H1 (cell line): ENCODE measurements around the gene DRC7. TPM values are rescaled to one million over a fixed set of nuclear protein-coding genes. Genes with fewer than 3 reads are reported as not detected.

Experiments used
- CTCF ChIA-PET: fragments of 300-600 bp; sonication (Branson Sonifier 250); formaldehyde crosslinking; loops from one replicate; lab custom pipeline; 2021; ENCODE audit not compliant: partially characterized antibody; lab: Charles Lee
- POLR2A ChIA-PET: fragments of 300-600 bp; sonication (Branson Sonifier 250); formaldehyde crosslinking; loops from one replicate; lab custom pipeline; 2021; ENCODE audit warnings: inconsistent platforms; ENCODE audit not compliant: partially characterized antibody; lab: Charles Lee
- DNase-seq, 2 experiments: peaks; one replicate each; pipeline versions ENCODE4 v3.0.0 to v3.0.0-alpha.2; 2010 to 2022; ENCODE audit warnings: low spot score in 2 of 2, low read depth in 1 of 2, mixed read lengths in 1 of 2
- FAIRE-seq: peaks from 2 replicates; lab custom pipeline; 2011; peaks lifted over from hg19 to GRCh38; lab: Jason Lieb, UNC
- H2AFZ ChIP-seq: 2 replicates; pipeline ENCODE4 v1.8.1; 2012; ENCODE audit warnings: low read length, inconsistent platforms
- H2AK5ac ChIP-seq: 2 replicates; pipeline ENCODE4 v1.6.1; 2013; ENCODE audit warnings: low read depth, low read length
- H2BK120ac ChIP-seq: replicated peaks from 2 replicates; pipeline ENCODE3; 2013; ENCODE audit warnings: low read depth, low read length, inconsistent platforms
- H2BK12ac ChIP-seq: 2 replicates; pipeline ENCODE4 v1.6.1; 2013; ENCODE audit warnings: low read depth, low read length
- H2BK15ac ChIP-seq: 2 replicates; pipeline ENCODE4 v1.6.1; 2013; ENCODE audit warnings: low read length
- H2BK20ac ChIP-seq: 2 replicates; pipeline ENCODE4 v1.6.1; 2013; ENCODE audit warnings: low read length
- H2BK5ac ChIP-seq: 2 replicates; pipeline ENCODE4 v1.6.1; 2013; ENCODE audit warnings: low read depth, low read length
- H3K14ac ChIP-seq: 2 replicates; pipeline ENCODE4 v1.6.1; 2013; ENCODE audit warnings: inconsistent platforms; ENCODE audit not compliant: insufficient read length
- H3K18ac ChIP-seq: 2 replicates; pipeline ENCODE4 v1.6.1; 2013; ENCODE audit warnings: low read length; ENCODE audit errors: extremely low read depth
- H3K23ac ChIP-seq: 2 replicates; pipeline ENCODE4 v1.6.1; 2013; ENCODE audit warnings: inconsistent platforms; ENCODE audit not compliant: insufficient read length
- H3K23me2 ChIP-seq: 2 replicates; pipeline ENCODE4 v1.6.1; 2013; ENCODE audit warnings: low read depth, low read length
- H3K27ac ChIP-seq: 2 replicates; pipeline ENCODE4 v1.6.1; 2011; ENCODE audit warnings: low read depth, low read length, inconsistent platforms
- H3K27me3 ChIP-seq, 4 experiments: replicated peaks in 1 of 4; 1 replicate in 1 of 4; 2 replicates in 3 of 4; pipeline versions ENCODE4 v1.6.1 to v1.8.1; 2011 to 2013; ENCODE audit warnings: low read length in 3 of 4, mild to moderate bottlenecking in 3 of 4, inconsistent platforms in 2 of 4, mixed read lengths in 2 of 4, moderate library complexity in 1 of 4; ENCODE audit not compliant: control insufficient read depth in 3 of 4, insufficient read depth in 3 of 4; ENCODE audit errors: extremely low read depth in 1 of 4
- H3K36me3 ChIP-seq, 4 experiments: 2 replicates each; pipeline versions ENCODE4 v1.6.1 to v1.8.1; 2011 to 2013; ENCODE audit warnings: mild to moderate bottlenecking in 4 of 4, low read length in 3 of 4, moderate library complexity in 2 of 4, control low read depth in 1 of 4, inconsistent platforms in 1 of 4; ENCODE audit not compliant: insufficient read depth in 4 of 4, control insufficient read depth in 2 of 4
- H3K4ac ChIP-seq: replicated peaks from 2 replicates; pipeline ENCODE3; 2013; ENCODE audit warnings: low read length, low read depth, mixed read lengths, inconsistent platforms; ENCODE audit not compliant: insufficient read length
- H3K4me1 ChIP-seq, 4 experiments: replicated peaks in 1 of 4; 1 replicate in 1 of 4; 2 replicates in 3 of 4; pipeline versions ENCODE4 v1.6.1 to v1.8.1; 2011 to 2013; ENCODE audit warnings: low read length in 3 of 4, inconsistent platforms in 2 of 4, mixed read lengths in 1 of 4; ENCODE audit not compliant: insufficient read depth in 4 of 4, control insufficient read depth in 3 of 4
- H3K4me2 ChIP-seq, 2 experiments: 2 replicates each; pipeline versions ENCODE4 v1.6.1 to v1.8.1; 2011 to 2013; ENCODE audit warnings: low read depth in 2 of 2, low read length in 2 of 2, control low read depth in 1 of 2, inconsistent platforms in 1 of 2, mild to moderate bottlenecking in 1 of 2; ENCODE audit not compliant: insufficient read depth in 1 of 2
- H3K4me3 ChIP-seq, 4 experiments: fragments of 200-600, 300-600 bp in 1 of 4; sonication (generic), shearing (Covaris generic), sonication (Bioruptor Twin) in 1 of 4; 2 replicates each; pipeline versions ENCODE4 v1.5.1 to v1.8.1; 2011 to 2016; ENCODE audit warnings: low read length in 4 of 4, low read depth in 3 of 4, control low read depth in 2 of 4, inconsistent platforms in 2 of 4, mild to moderate bottlenecking in 2 of 4, mixed read lengths in 1 of 4, moderate library complexity in 1 of 4; ENCODE audit not compliant: insufficient read depth in 2 of 4; ENCODE audit errors: extremely low read depth in 1 of 4
- H3K56ac ChIP-seq: replicated peaks from 2 replicates; pipeline ENCODE3; 2013; ENCODE audit warnings: low read depth, mild to moderate bottlenecking, mixed read lengths, low read length, inconsistent platforms; ENCODE audit not compliant: insufficient read length
- H3K79me1 ChIP-seq: 2 replicates; pipeline ENCODE4 v1.6.1; 2013; ENCODE audit warnings: low read depth, low read length, control low read depth
- H3K79me2 ChIP-seq, 2 experiments: 2 replicates each; pipeline versions ENCODE4 v1.6.1 to v1.8.1; 2012 to 2013; ENCODE audit warnings: low read length in 2 of 2, mild to moderate bottlenecking in 2 of 2, inconsistent platforms in 1 of 2; ENCODE audit not compliant: insufficient read depth in 2 of 2, control insufficient read depth in 1 of 2
- H3K9ac ChIP-seq, 4 experiments: replicated peaks in 1 of 4; 1 replicate in 1 of 4; 2 replicates in 3 of 4; pipeline versions ENCODE4 v1.6.1 to v1.8.1; 2011 to 2013; ENCODE audit warnings: low read depth in 3 of 4, low read length in 3 of 4, control low read depth in 2 of 4, mild to moderate bottlenecking in 2 of 4, moderate library complexity in 2 of 4, inconsistent platforms in 1 of 4; ENCODE audit errors: extremely low read depth in 1 of 4
- H3K9me3 ChIP-seq, 2 experiments: 2 replicates each; pipeline versions ENCODE4 v1.6.1 to v1.8.1; 2012 to 2013; ENCODE audit warnings: mild to moderate bottlenecking in 2 of 2, moderate library complexity in 2 of 2, control low read depth in 1 of 2, inconsistent platforms in 1 of 2, low read depth in 1 of 2, low read length in 1 of 2, mixed read lengths in 1 of 2; ENCODE audit not compliant: insufficient read depth in 2 of 2
- H4K20me1 ChIP-seq, 2 experiments: replicated peaks in 1 of 2; 2 replicates each; pipeline versions ENCODE3 to v1.8.1; 2011 to 2013; ENCODE audit warnings: inconsistent platforms in 2 of 2, low read length in 2 of 2, mild to moderate bottlenecking in 1 of 2; ENCODE audit not compliant: insufficient read depth in 2 of 2, control insufficient read depth in 1 of 2
- H4K5ac ChIP-seq: 2 replicates; pipeline ENCODE4 v1.6.1; 2013; ENCODE audit warnings: low read length, low read depth, mixed read lengths, inconsistent platforms; ENCODE audit not compliant: insufficient read length
- H4K8ac ChIP-seq: 2 replicates; pipeline ENCODE4 v1.8.0; 2013; ENCODE audit warnings: mild to moderate bottlenecking, moderate library complexity, low read length, inconsistent platforms; ENCODE audit not compliant: insufficient read depth; ENCODE audit errors: extremely low read depth
- H4K91ac ChIP-seq: replicated peaks from 2 replicates; pipeline ENCODE3; 2013; ENCODE audit warnings: low read length, mixed read lengths, inconsistent platforms; ENCODE audit not compliant: insufficient read length
- BACH1 ChIP-seq: IDR thresholded peaks from 2 replicates; pipeline ENCODE4 v1.6.1; 2012; ENCODE audit warnings: low read length, improper control_type of control experiment
- CBX5 ChIP-seq: fragments of 300-800, 300-1000 bp; sonication (generic); IDR thresholded peaks from 2 replicates; pipeline ENCODE4 v1.7.1; 2016; ENCODE audit warnings: antibody characterized with exemption, low read length, low read depth
- CTBP2 ChIP-seq: IDR thresholded peaks from 2 replicates; pipeline ENCODE4 v1.7.0; 2011; ENCODE audit warnings: borderline replicate concordance, mild to moderate bottlenecking, moderate library complexity, mixed read lengths, low read length; ENCODE audit not compliant: insufficient read depth, insufficient read length
- CTCF ChIP-seq, 3 experiments: IDR thresholded peaks; 1 replicate in 2 of 3; 2 replicates in 1 of 3; pipeline versions ENCODE4 v1.5.1 to v1.6.1; 2011; ENCODE audit warnings: low read length in 3 of 3, mild to moderate bottlenecking in 3 of 3, inconsistent platforms in 2 of 3, low read depth in 1 of 3, moderate library complexity in 1 of 3; ENCODE audit not compliant: insufficient read depth in 1 of 3; ENCODE audit errors: control extremely low read depth in 1 of 3
- EGR1 ChIP-seq: IDR thresholded peaks from 2 replicates; pipeline ENCODE4 v1.6.1; 2011; ENCODE audit warnings: low read depth, low read length, borderline replicate concordance
- EZH2 ChIP-seq: fragments of 200-600 bp; sonication (generic); IDR thresholded peaks from 2 replicates; pipeline ENCODE4 v1.7.1; 2012; ENCODE audit warnings: low read depth, mild to moderate bottlenecking, moderate library complexity, low read length, inconsistent platforms; ENCODE audit not compliant: severe bottlenecking
- GTF2F1 ChIP-seq: IDR thresholded peaks from 2 replicates; pipeline ENCODE4 v1.6.1; 2012; ENCODE audit warnings: low read depth, low read length, improper control_type of control experiment, borderline replicate concordance
- PHF8 ChIP-seq: fragments of 200-600 bp; sonication (generic); conservative IDR thresholded peaks from 2 replicates; pipeline ENCODE4 v1.7.1; 2012; ENCODE audit warnings: low read depth, mild to moderate bottlenecking, inconsistent platforms, low read length, moderate library complexity
- RBBP5 ChIP-seq: IDR thresholded peaks from 2 replicates; pipeline ENCODE4 v1.7.1; 2012; ENCODE audit warnings: low read depth, mild to moderate bottlenecking, inconsistent platforms, low read length, moderate library complexity, borderline replicate concordance
- SUZ12 ChIP-seq: fragments of 200-600 bp; sonication (generic); IDR thresholded peaks from 2 replicates; pipeline ENCODE4 v1.6.1; 2012; ENCODE audit warnings: mild to moderate bottlenecking, inconsistent platforms, low read length, moderate library complexity, mixed read lengths
- YY1 ChIP-seq: IDR thresholded peaks from 2 replicates; pipeline ENCODE4 v1.6.1; 2011; ENCODE audit warnings: low read depth, mild to moderate bottlenecking, low read length
- WGBS, 2 experiments: shearing (Covaris generic) in 1 of 2; methylation state at CpG; one replicate each; pipeline versions ENCODE4 v1.1.6 to v1.1.7; 2013 to 2015; ENCODE audit warnings: low lambda C conversion rate in 2 of 2, mixed read lengths in 2 of 2, inconsistent platforms in 1 of 2, low coverage in 1 of 2, missing lambda C conversion rate in 1 of 2; ENCODE audit not compliant: insufficient replicate concordance in 2 of 2, insufficient coverage in 1 of 2, insufficient read length in 1 of 2; ENCODE audit errors: extremely low coverage in 1 of 2, missing lambda C conversion rate in 1 of 2; 5-methylcytosine and 5-hydroxymethylcytosine counted together
- polyA plus RNA-seq, 7 experiments: library from polyadenylated mRNA; depleted of rRNA in 3 of 7; stranded (reverse) in 5 of 7; unstranded in 2 of 7; fragments of >200 nt in 5 of 7; fragments of 200-250 nt in 2 of 7; gene quantifications; 1 replicate in 5 of 7; 2 replicates in 1 of 7; 4 replicates in 1 of 7; pipeline versions ENCODE4 v1.2.1 to v1.2.3, GENCODE V29; 2011 to 2013; ENCODE audit warnings: missing spikeins in 2 of 7, mixed read lengths in 2 of 7
- total RNA-seq: library from RNA; stranded (reverse); fragmentation: NEBNext Ultra II Directional; extraction: Animal tissue kit (Norgen Biotek cat#: 25700); gene quantifications from 2 replicates; pipeline ENCODE4 v1.2.1, GENCODE V29; 2021

Gene DRC7
- total and polyA plus RNA-seq, 2 of the 8 experiments (the other 6 are each of a cell fraction or from before 2014, with no cell fraction given): 0.14 TPM; not detected in 1

- Histone ChIP-seq H2AK5ac (no peak overlapping the region), H4K8ac (no peak overlapping the region), H2BK5ac (no peak overlapping the region), H3K4me3 (no peak overlapping the region), H3K27me3 (no peaks in the 10 kb centered on the region; a peak in 2 of 7 replicates), H3K27ac (no peak overlapping the region), H3K23me2 (peaks cover 18% of the 10 kb centered on the region; the same call in 1 of the 2 replicates), H2AFZ (no peak overlapping the region), H4K20me1 (peaks cover 0 to 3% of the 10 kb centered on the region in 2 experiments), H3K36me3 (no peaks in the 10 kb centered on the region), H2BK12ac (no peak overlapping the region), H3K9ac (no peak overlapping the region), H3K14ac (no peak overlapping the region), H3K4ac (no peak overlapping the region), H2BK15ac (no peak overlapping the region), H4K91ac (no peak overlapping the region), H3K18ac (no peak overlapping the region), H2BK120ac (no peak overlapping the region), H3K79me1 (no peaks in the 10 kb centered on the region), H2BK20ac (no peak overlapping the region), H3K4me1 (no peaks in the 10 kb centered on the region), H3K23ac (no peak overlapping the region), H3K4me2 (no peak overlapping the region), H3K79me2 (no peaks in the 10 kb centered on the region), H4K5ac (no peak overlapping the region), H3K56ac (no peak overlapping the region), H3K9me3 (no peaks in the 10 kb centered on the region)
- FAIRE-seq: no peak
- ChIA-PET POLR2A (no interaction called here), CTCF (interaction anchor here (1.1 to 1.7 kb wide), 2 partner anchors 14 to 132 kb away, joined by 4 to 6 read pairs; no protein-coding TSS in a partner anchor)
- no peak for DNase-seq
- WGBS, 2 experiments: 81% methylated on average over 3 of the region's 3 CpGs; no CpG with 5 or more reads in 1 of the 2 experiments
- TF ChIP-seq YY1: no peak
- no peak for TF ChIP-seq PHF8
- TF ChIP-seq GTF2F1: no peak
- no peak for TF ChIP-seq RBBP5
- TF ChIP-seq CTBP2: no peak
- TF ChIP-seq CBX5: no peak
- no peak for TF ChIP-seq EZH2
- TF ChIP-seq EGR1: no peak
- no peak for TF ChIP-seq CTCF (IDR thresholded peaks at IDR 0.05; ENCODE audit: control extremely low read depth in 1 of 3, insufficient read depth in 1 of 3, low read depth in 1 of 3, low read length in 3 of 3)
- TF ChIP-seq SUZ12: no peak
- TF ChIP-seq BACH1: no peak
Observed at GRCh38 chr16:57708168-57708567, 13.6 kb downstream of the DRC7 start.
